ENCODE results near the gene RAB5B. TPM values are rescaled to one million over a fixed set of nuclear protein-coding genes. Genes with fewer than 3 reads are reported as not detected.

RAB5B gene
- total and polyA plus RNA-seq, 2 donors (not counting 1 experiment from before 2014, with no cell fraction given): 55.3 to 193 TPM

GRCh38 chr12:56013482-56013881 is 39.6 kb downstream of the RAB5B start:
- Histone ChIP-seq H3K4me2 (ENCODE audit: extremely low read depth, insufficient read depth, low read length) (no peak overlapping the region), H3K9ac (ENCODE audit: insufficient read depth, low read length) (no peak overlapping the region), H2AFZ (ENCODE audit: low read length) (no peak overlapping the region), H3K79me2 (ENCODE audit: control insufficient read depth, insufficient read depth, low read length) (no peaks in the 10 kb centered on the region), H3K27ac (ENCODE audit: insufficient read depth, low read length) (no peak overlapping the region), H3K9me3 (ENCODE audit: control insufficient read depth, insufficient read depth, low read depth, low read length) (no peaks in the 10 kb centered on the region), H3K4me3 (replicated peaks in 1 of 4; ENCODE audit: control extremely low read depth in 1 of 4, insufficient read depth in 1 of 4, low read depth in 3 of 4, low read length in 4 of 4) (no peak overlapping the region), H3K4me1 (ENCODE audit: control insufficient read depth, extremely low read depth, insufficient read depth, low read length) (no peaks in the 10 kb centered on the region), H4K20me1 (ENCODE audit: control insufficient read depth, extremely low read depth, insufficient read depth, low read length) (no peaks in the 10 kb centered on the region), H3K36me3 (ENCODE audit: control insufficient read depth, insufficient read depth, low read length) (no peaks in the 10 kb centered on the region), H3K27me3 (ENCODE audit: control insufficient read depth, insufficient read depth, low read length) (no peaks in the 10 kb centered on the region)
- TF ChIP-seq CTCF (conservative IDR thresholded peaks at IDR 0.05 in 1 of 2, IDR thresholded peaks at IDR 0.05 in 1 of 2; ENCODE audit: low read depth in 1 of 2, low read length in 2 of 2) (no peak), EZH2 (IDR thresholded peaks at IDR 0.05; ENCODE audit: low read length, missing control alignments) (no peak)
- no peak for DNase-seq (ENCODE audit: low read depth in 2 of 2)

GRCh38 chr12:56014205-56014604 is 40.3 kb downstream of the RAB5B start:
- DNase-seq (ENCODE audit: low read depth in 2 of 2): no peak
- H3K27ac ChIP-seq (ENCODE audit: insufficient read depth, low read length): no peak overlapping the region
- H2AFZ ChIP-seq (ENCODE audit: low read length): no peak overlapping the region
- H3K4me1 ChIP-seq (ENCODE audit: control insufficient read depth, extremely low read depth, insufficient read depth, low read length): no peaks in the 10 kb centered on the region
- no peaks in the 10 kb centered on the region for H4K20me1 ChIP-seq (ENCODE audit: control insufficient read depth, extremely low read depth, insufficient read depth, low read length)
- no peaks in the 10 kb centered on the region for H3K79me2 ChIP-seq (ENCODE audit: control insufficient read depth, insufficient read depth, low read length)
- no peak overlapping the region for H3K9ac ChIP-seq (ENCODE audit: insufficient read depth, low read length)
- no peaks in the 10 kb centered on the region for H3K27me3 ChIP-seq (ENCODE audit: control insufficient read depth, insufficient read depth, low read length)
- H3K4me3 ChIP-seq (replicated peaks in 1 of 4; ENCODE audit: control extremely low read depth in 1 of 4, insufficient read depth in 1 of 4, low read depth in 3 of 4, low read length in 4 of 4): no peak overlapping the region
- H3K4me2 ChIP-seq (ENCODE audit: extremely low read depth, insufficient read depth, low read length): no peak overlapping the region
- no peaks in the 10 kb centered on the region for H3K9me3 ChIP-seq (ENCODE audit: control insufficient read depth, insufficient read depth, low read depth, low read length)
- H3K36me3 ChIP-seq (ENCODE audit: control insufficient read depth, insufficient read depth, low read length): no peaks in the 10 kb centered on the region
- TF ChIP-seq EZH2 (IDR thresholded peaks at IDR 0.05; ENCODE audit: low read length, missing control alignments): no peak
- no peak for TF ChIP-seq CTCF (conservative IDR thresholded peaks at IDR 0.05 in 1 of 2, IDR thresholded peaks at IDR 0.05 in 1 of 2; ENCODE audit: low read depth in 1 of 2, low read length in 2 of 2)

GRCh38 chr12:56017181-56017580 is 43.3 kb downstream of the RAB5B start:
- H3K79me2 ChIP-seq (ENCODE audit: control insufficient read depth, insufficient read depth, low read length): no peaks in the 10 kb centered on the region
- H3K9ac ChIP-seq (ENCODE audit: insufficient read depth, low read length): no peak overlapping the region
- no peaks in the 10 kb centered on the region for H3K9me3 ChIP-seq (ENCODE audit: control insufficient read depth, insufficient read depth, low read depth, low read length)
- no peak overlapping the region for H2AFZ ChIP-seq (ENCODE audit: low read length)
- no peaks in the 10 kb centered on the region for H3K27me3 ChIP-seq (ENCODE audit: control insufficient read depth, insufficient read depth, low read length)
- TF ChIP-seq CTCF (conservative IDR thresholded peaks at IDR 0.05 in 1 of 2, IDR thresholded peaks at IDR 0.05 in 1 of 2; ENCODE audit: low read depth in 1 of 2, low read length in 2 of 2) (no peak), EZH2 (IDR thresholded peaks at IDR 0.05; ENCODE audit: low read length, missing control alignments) (no peak)
- H3K4me3 ChIP-seq (replicated peaks in 1 of 4; ENCODE audit: control extremely low read depth in 1 of 4, insufficient read depth in 1 of 4, low read depth in 3 of 4, low read length in 4 of 4): no peak overlapping the region
- no peak overlapping the region for H3K4me2 ChIP-seq (ENCODE audit: extremely low read depth, insufficient read depth, low read length)
- H3K4me1 ChIP-seq (ENCODE audit: control insufficient read depth, extremely low read depth, insufficient read depth, low read length): peaks cover 17% of the 10 kb centered on the region
- DNase-seq (ENCODE audit: low read depth in 2 of 2): no peak
- no peaks in the 10 kb centered on the region for H3K36me3 ChIP-seq (ENCODE audit: control insufficient read depth, insufficient read depth, low read length)
- no peak overlapping the region for H3K27ac ChIP-seq (ENCODE audit: insufficient read depth, low read length)
- H4K20me1 ChIP-seq (ENCODE audit: control insufficient read depth, extremely low read depth, insufficient read depth, low read length): no peaks in the 10 kb centered on the region

All from fibroblast of lung (primary cell).